K562 (cell line): ENCODE measurements around the gene GRIK3. TPM values are rescaled to one million over a fixed set of nuclear protein-coding genes. Genes with fewer than 3 reads are reported as not detected.

Source experiments
- BCOR ChIP-seq: fragments of 450-650 bp; IDR thresholded peaks from 2 replicates; pipeline ENCODE4 v1.6.1; 2016
- KDM1A ChIP-seq, 2 experiments: fragments of 450-650 bp; IDR thresholded peaks; 2 replicates each; pipeline ENCODE4 v1.6.1; 2016; ENCODE audit warnings: mild to moderate bottlenecking in 2 of 2
- MBD1 ChIP-seq: fragments of 250-450 bp; sonication (Bioruptor Pico); IDR thresholded peaks from 2 replicates; pipeline ENCODE4 v1.8.0; 2022; ENCODE audit warnings: inconsistent platforms
- PYGO2 ChIP-seq: fragments of 450-650 bp; IDR thresholded peaks from 2 replicates; pipeline ENCODE4 v1.6.1; 2016; ENCODE audit warnings: mild to moderate bottlenecking, missing genetic modification characterization, moderate library complexity, missing compliant biosample characterization
- RBM25 ChIP-seq: fragments of 200-400 bp; formaldehyde crosslinking; IDR thresholded peaks from 2 replicates; pipeline ENCODE4 v1.6.1; 2018; ENCODE audit warnings: low read length, low read depth, moderate library complexity; ENCODE audit not compliant: severe bottlenecking
- ZNF609 ChIP-seq: sonication (generic); formaldehyde crosslinking; IDR thresholded peaks from 2 replicates; pipeline ENCODE4 v1.8.1; 2023; ENCODE audit warnings: missing genetic modification reagents, mild to moderate bottlenecking, borderline replicate concordance
- ZNF77 ChIP-seq: fragments of 250-450 bp; sonication (Bioruptor Pico); IDR thresholded peaks from 2 replicates; pipeline ENCODE4 v1.5.0; 2020
- ZNF778 ChIP-seq: fragments of 450-650 bp; formaldehyde crosslinking; IDR thresholded peaks from 2 replicates; pipeline ENCODE4 v1.4.0; 2020; ENCODE audit warnings: mild to moderate bottlenecking, moderate library complexity
- polyA plus RNA-seq, 8 experiments: library from polyadenylated mRNA; depleted of rRNA in 4 of 8; stranded (reverse) in 5 of 8; unstranded in 3 of 8; fragments of >200 nt; fragmentation: Nextera tagmentation in 2 of 8; fragmentation: Illumina TruSeq in 1 of 8; extraction: Ambion mirVana in 2 of 8; extraction: Trizol in 1 of 8; gene quantifications; 2 replicates each; pipeline versions ENCODE4 v1.2.1 to v1.2.3, GENCODE V29; 2011 to 2014; ENCODE audit warnings: inconsistent platforms in 1 of 8, missing spikeins in 1 of 8
- total RNA-seq, 7 experiments: library from RNA; depleted of rRNA in 6 of 7; stranded (reverse); fragments of >200 nt in 6 of 7; fragmentation: Illumina TruSeq in 2 of 7; extraction: Trizol in 2 of 7; gene quantifications; 2 replicates each; pipeline versions ENCODE4 v1.2.1 to v1.2.3, GENCODE V29; 2011 to 2021; ENCODE audit warnings: low replicate concordance in 1 of 7

GRIK3 gene
- total and polyA plus RNA-seq, 9 of the 15 experiments (the other 6 are each of a cell fraction or from before 2014, with no cell fraction given), result not detected

GRCh38 chr1:36858553-36858952 is 175.8 kb downstream of the GRIK3 start (continued):
- TF ChIP-seq RBM25 (peak; percentile 81), PYGO2 (tag) (no peak), ZNF778 (CRISPR knock-in tag) (no peak), BCOR (peak; percentile 19; the same call in 1 of the 2 replicates), MBD1 (CRISPR knock-in tag) (no peak), ZNF609 (no peak), ZNF77 (CRISPR knock-in tag) (no peak), KDM1A (IDR thresholded peaks at IDR 0.05) (peak in 1 of 2 experiments; percentile 44; a peak in 1 of 4 replicates)
